Astrocyte (in vitro differentiated cells and primary cell): Measurements from ENCODE around the gene HEMK1. TPM values are rescaled to one million over a fixed set of nuclear protein-coding genes. Genes with fewer than 3 reads are reported as not detected.

Experiments
- DNase-seq: peaks from one replicate; pipeline ENCODE4 v3.0.0-alpha.2; 2010; ENCODE audit warnings: low read depth
- FAIRE-seq: peaks from 2 replicates; lab custom pipeline; 2011; peaks lifted over from hg19 to GRCh38; lab: Jason Lieb, UNC
- H2AFZ ChIP-seq: 2 replicates; pipeline ENCODE4 v1.6.0; 2012; ENCODE audit warnings: low read depth, low read length, inconsistent platforms
- H3K27ac ChIP-seq: 2 replicates; pipeline ENCODE4 v1.5.1; 2011; ENCODE audit warnings: low read depth, low read length, inconsistent platforms
- H3K27me3 ChIP-seq: 2 replicates; pipeline ENCODE4 v1.6.0; 2011; ENCODE audit warnings: low read length, inconsistent platforms; ENCODE audit not compliant: insufficient read depth
- H3K36me3 ChIP-seq: 2 replicates; pipeline ENCODE4 v1.5.1; 2011; ENCODE audit warnings: low read length, inconsistent platforms; ENCODE audit not compliant: insufficient read depth
- H3K4me1 ChIP-seq: 2 replicates; pipeline ENCODE4 v1.5.1; 2011; ENCODE audit warnings: low read length, inconsistent platforms; ENCODE audit not compliant: insufficient read depth
- H3K4me2 ChIP-seq: 2 replicates; pipeline ENCODE4 v1.6.0; 2012; ENCODE audit warnings: low read length, inconsistent platforms
- H3K4me3 ChIP-seq: 2 replicates; pipeline ENCODE4 v1.5.1; 2011; ENCODE audit warnings: low read depth, mild to moderate bottlenecking, low read length, inconsistent platforms; ENCODE audit not compliant: insufficient read depth
- H3K79me2 ChIP-seq: 2 replicates; pipeline ENCODE4 v1.6.0; 2012; ENCODE audit warnings: mild to moderate bottlenecking, low read length, inconsistent platforms; ENCODE audit not compliant: insufficient read depth
- H3K9ac ChIP-seq: 2 replicates; pipeline ENCODE4 v1.6.0; 2012; ENCODE audit warnings: mild to moderate bottlenecking, low read length, inconsistent platforms
- H3K9me3 ChIP-seq: 2 replicates; pipeline ENCODE4 v1.5.1; 2012; ENCODE audit warnings: low read depth, mild to moderate bottlenecking, low read length, inconsistent platforms; ENCODE audit not compliant: insufficient read depth
- H4K20me1 ChIP-seq: 2 replicates; pipeline ENCODE4 v1.6.0; 2012; ENCODE audit warnings: low read length, inconsistent platforms; ENCODE audit not compliant: insufficient read depth
- H3K27ac Mint-ChIP-seq: one replicate; pipeline ENCODE4 v1.8.0; 2021; ENCODE audit warnings: mild to moderate bottlenecking, mixed read lengths; ENCODE audit not compliant: unreplicated experiment
- H3K27me3 Mint-ChIP-seq: one replicate; pipeline ENCODE4 v1.8.0; 2021; ENCODE audit warnings: low read depth, mixed read lengths; ENCODE audit not compliant: unreplicated experiment
- H3K36me3 Mint-ChIP-seq: one replicate; pipeline ENCODE4 v1.8.0; 2021; ENCODE audit warnings: low read depth, mixed read lengths; ENCODE audit not compliant: unreplicated experiment
- H3K4me1 Mint-ChIP-seq: one replicate; pipeline ENCODE4 v1.8.0; 2021; ENCODE audit warnings: low read depth, mixed read lengths; ENCODE audit not compliant: unreplicated experiment
- H3K4me3 Mint-ChIP-seq: one replicate; pipeline ENCODE4 v1.8.0; 2021; ENCODE audit warnings: mild to moderate bottlenecking, moderate library complexity, mixed read lengths; ENCODE audit not compliant: unreplicated experiment
- H3K9me3 Mint-ChIP-seq: one replicate; pipeline ENCODE4 v1.8.0; 2021; ENCODE audit warnings: mild to moderate bottlenecking, mixed read lengths; ENCODE audit not compliant: unreplicated experiment
- EZH2 ChIP-seq: IDR thresholded peaks from 2 replicates; pipeline ENCODE4 v1.6.1; 2012; ENCODE audit warnings: mild to moderate bottlenecking, low read length, inconsistent platforms; ENCODE audit not compliant: insufficient read depth
- total RNA-seq: library from RNA; stranded (reverse); gene quantifications from 2 replicates; pipeline ENCODE4 v1.2.1, GENCODE V29; 2021
- TF ChIP-seq, protein P1 (sequence below): IDR thresholded peaks from 2 replicates; pipeline ENCODE4 v1.5.1; 2011; ENCODE audit warnings: low read depth, mild to moderate bottlenecking, inconsistent platforms, low read length, moderate library complexity; ENCODE audit not compliant: insufficient read depth

HEMK1 gene
- total RNA-seq, 1 donor from 2014 or later: 13.6 TPM

- H3K4me1 Mint-ChIP-seq: peaks cover 7% of the 10 kb centered on the region
- no peak for FAIRE-seq
- no peak overlapping the region for H3K4me3 Mint-ChIP-seq
- TF ChIP-seq, protein P1, sequence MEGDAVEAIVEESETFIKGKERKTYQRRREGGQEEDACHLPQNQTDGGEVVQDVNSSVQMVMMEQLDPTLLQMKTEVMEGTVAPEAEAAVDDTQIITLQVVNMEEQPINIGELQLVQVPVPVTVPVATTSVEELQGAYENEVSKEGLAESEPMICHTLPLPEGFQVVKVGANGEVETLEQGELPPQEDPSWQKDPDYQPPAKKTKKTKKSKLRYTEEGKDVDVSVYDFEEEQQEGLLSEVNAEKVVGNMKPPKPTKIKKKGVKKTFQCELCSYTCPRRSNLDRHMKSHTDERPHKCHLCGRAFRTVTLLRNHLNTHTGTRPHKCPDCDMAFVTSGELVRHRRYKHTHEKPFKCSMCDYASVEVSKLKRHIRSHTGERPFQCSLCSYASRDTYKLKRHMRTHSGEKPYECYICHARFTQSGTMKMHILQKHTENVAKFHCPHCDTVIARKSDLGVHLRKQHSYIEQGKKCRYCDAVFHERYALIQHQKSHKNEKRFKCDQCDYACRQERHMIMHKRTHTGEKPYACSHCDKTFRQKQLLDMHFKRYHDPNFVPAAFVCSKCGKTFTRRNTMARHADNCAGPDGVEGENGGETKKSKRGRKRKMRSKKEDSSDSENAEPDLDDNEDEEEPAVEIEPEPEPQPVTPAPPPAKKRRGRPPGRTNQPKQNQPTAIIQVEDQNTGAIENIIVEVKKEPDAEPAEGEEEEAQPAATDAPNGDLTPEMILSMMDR: no peak
- no peak for TF ChIP-seq EZH2
- peaks cover 4% of the 10 kb centered on the region for H3K27me3 Mint-ChIP-seq
- no peaks in the 10 kb centered on the region for H3K79me2 ChIP-seq
- H3K9ac ChIP-seq: no peak overlapping the region
- no peak overlapping the region for H3K27ac ChIP-seq
- no peaks in the 10 kb centered on the region for H3K36me3 ChIP-seq
- H2AFZ ChIP-seq: no peak overlapping the region
- no peak overlapping the region for H3K4me3 ChIP-seq
- H3K36me3 Mint-ChIP-seq: peaks cover 17% of the 10 kb centered on the region
- no peak overlapping the region for H3K4me2 ChIP-seq
- no peak for DNase-seq
- peaks cover 5% of the 10 kb centered on the region for H3K4me1 ChIP-seq
- no peak overlapping the region for H3K27ac Mint-ChIP-seq
- H4K20me1 ChIP-seq: peaks cover 5% of the 10 kb centered on the region
- no peaks in the 10 kb centered on the region for H3K9me3 ChIP-seq
- no peaks in the 10 kb centered on the region for H3K27me3 ChIP-seq
- H3K9me3 Mint-ChIP-seq: peaks cover 2% of the 10 kb centered on the region
Measured at GRCh38 chr3:50645378-50645777, 76.1 kb downstream of the HEMK1 start.

Other genes starting within 250 kb of the HEMK1 start
- gene HYAL2, start 246.8 kb upstream of the HEMK1 start, total RNA-seq: 42.9 and 45.8 TPM in 2 replicates
- gene TUSC2, start 241.3 kb upstream of the HEMK1 start, total RNA-seq: 39.5 and 41.4 TPM in 2 replicates
- gene RASSF1, start 228.7 kb upstream of the HEMK1 start, total RNA-seq: 19.5 and 26.5 TPM in 2 replicates
- gene ZMYND10, start 223.8 kb upstream of the HEMK1 start, total RNA-seq: 0.39 and 0.55 TPM in 2 replicates
- gene NPRL2, start 218.7 kb upstream of the HEMK1 start, total RNA-seq: 15.7 and 20.3 TPM in 2 replicates
- 18.9 and 19.4 TPM in 2 replicates for gene CYB561D2, start 218.7 kb upstream of the HEMK1 start, total RNA-seq
- 48.7 and 49.8 TPM in 2 replicates for gene TMEM115, start 210.0 kb upstream of the HEMK1 start, total RNA-seq
- 0.31 and 1.00 TPM in 2 replicates for gene CACNA2D2, start 65.9 kb upstream of the HEMK1 start, total RNA-seq
- 7.2 and 8.0 TPM in 2 replicates for gene C3orf18, start 1.8 kb upstream of the HEMK1 start, total RNA-seq
- 0.75 and 1.2 TPM in 2 replicates for gene CISH, start 42.3 kb downstream of the HEMK1 start, total RNA-seq
- gene MAPKAPK3, start 47.6 kb downstream of the HEMK1 start, total RNA-seq: 21.1 and 23.4 TPM in 2 replicates
- 3.1 and 3.3 TPM in 2 replicates for gene DOCK3, start 105.4 kb downstream of the HEMK1 start, total RNA-seq